Putamen (tissue), 1 donor: ENCODE results near the gene CXCL10.
A peak's percentile ranks its signal among the peaks of the same experiment; 100 is the strongest.
"Not testable (repeated sequence)": the region's sequence is repeated elsewhere in the genome, so short reads cannot be mapped to it uniquely, and the experiment has no call there.

Experiments
- DNase-seq: peaks from one replicate; pipeline ENCODE4 v3.0.0-alpha.2; 2016; ENCODE audit warnings: low spot score

CXCL10 gene

DNA sequence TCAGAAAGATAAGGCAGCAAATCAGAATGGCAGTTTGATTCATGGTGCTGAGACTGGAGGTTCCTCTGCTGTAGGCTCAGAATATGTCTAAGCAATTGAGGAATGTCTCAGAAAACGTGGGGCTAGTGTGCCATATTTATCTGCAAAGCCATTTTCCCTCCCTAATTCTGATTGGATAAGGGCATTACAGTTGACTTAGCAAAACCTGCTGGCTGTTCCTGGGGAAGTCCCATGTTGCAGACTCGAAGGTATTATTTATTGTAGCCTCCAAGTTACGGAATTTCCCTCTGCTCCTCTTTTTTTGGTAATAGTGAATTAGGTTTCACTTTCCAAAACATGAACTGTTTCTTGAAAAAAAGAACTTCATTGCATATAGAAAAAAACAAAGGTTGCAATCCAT is at the start of gene CXCL10:
Gene CXCL10, minus strand, starts transcription at position 109 of the 400 bp plus-strand sequence. Its CDS starts 66 bp downstream, at position 43.
- DNase-seq: no peak

DNA sequence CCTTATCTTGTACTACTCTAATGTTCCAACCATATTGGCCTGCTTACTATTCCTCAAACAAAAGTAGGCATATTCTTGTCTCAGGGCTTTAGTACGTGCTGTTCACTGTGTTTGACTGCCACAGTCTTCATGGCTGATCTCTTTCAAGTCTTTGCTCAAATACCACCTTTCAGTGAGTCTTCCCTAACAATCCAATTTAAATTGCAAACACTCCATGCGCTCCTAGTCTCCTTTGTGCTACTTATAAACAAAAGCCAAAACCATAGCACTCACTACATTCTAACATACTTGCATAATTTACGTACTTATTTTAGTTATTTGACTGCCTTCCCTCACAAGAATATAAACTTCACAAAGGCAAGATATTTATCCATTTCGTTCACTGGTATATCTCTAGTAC is 49.5 kb upstream of the CXCL10 start:
- DNase-seq: no peak

DNA sequence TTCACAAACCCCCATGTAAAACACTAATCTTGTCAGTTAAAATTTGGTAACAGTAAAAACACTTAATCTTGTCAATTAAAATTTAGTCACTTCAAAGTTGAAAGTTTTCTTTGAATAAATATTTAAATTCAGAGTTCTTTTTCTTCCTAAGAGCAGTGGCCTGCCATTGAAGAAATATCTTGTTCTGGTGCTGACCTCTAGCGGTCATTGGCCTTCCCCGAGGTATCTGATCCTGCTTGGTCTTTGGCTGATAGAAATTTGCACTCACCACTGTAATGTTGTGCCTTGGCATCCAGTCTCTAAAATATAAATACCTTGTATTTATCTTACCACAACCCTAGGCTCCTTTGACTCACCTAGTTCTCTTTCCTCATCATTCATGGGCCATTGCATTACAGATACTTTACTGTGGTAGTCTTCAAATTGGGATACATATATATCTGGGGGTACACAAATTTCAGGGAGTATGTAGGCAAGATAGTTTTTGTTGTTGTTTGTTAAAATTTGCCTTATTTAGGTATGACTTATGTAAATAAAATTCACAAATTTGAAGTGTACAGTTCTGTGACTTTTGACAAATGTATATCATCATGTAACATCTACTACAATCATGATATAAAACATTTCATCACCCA is 44.5 kb upstream of the CXCL10 start:
- peak; percentile 68 for DNase-seq

DNA sequence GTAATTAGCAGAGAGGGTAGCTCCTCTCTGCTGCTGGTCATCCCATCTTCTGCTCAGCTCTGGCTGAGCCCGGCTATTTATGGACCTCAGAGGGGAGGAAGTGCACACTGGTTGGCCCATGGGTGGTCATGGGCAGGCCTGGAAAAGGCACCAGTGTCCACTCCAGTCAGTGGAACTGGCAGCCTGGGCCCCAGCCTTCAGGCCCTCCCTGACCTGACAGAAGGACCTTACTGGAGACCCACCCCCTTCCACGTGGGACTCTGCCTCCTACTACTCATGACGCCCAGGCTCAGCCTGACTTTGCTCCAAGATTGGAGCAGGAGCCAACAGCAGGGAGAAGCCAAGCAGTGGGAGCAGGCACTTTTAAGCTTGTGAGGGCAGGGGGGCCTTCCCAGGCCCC is 43.2 kb upstream of the CXCL10 start:
- DNase-seq: no peak

DNA sequence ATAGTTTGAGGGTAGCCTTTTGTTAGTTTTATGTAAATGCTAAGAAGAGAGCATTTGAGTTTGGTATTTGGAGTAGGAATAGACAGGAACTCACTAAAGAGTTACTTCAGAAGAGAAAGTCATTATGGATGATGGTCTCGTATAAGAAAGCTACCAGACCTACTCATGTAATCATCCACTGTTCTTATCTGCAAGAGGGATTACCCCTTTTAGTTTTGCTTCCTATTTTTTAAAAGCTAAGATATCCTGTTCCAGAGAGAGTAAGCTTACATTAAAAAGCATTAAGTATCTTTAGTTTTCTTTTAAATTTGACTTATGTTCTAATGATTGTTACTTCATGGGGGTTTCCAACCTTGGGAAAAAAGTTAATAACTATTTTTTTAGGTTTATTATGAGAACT is 38.7 kb upstream of the CXCL10 start:
- DNase-seq: no peak

DNA sequence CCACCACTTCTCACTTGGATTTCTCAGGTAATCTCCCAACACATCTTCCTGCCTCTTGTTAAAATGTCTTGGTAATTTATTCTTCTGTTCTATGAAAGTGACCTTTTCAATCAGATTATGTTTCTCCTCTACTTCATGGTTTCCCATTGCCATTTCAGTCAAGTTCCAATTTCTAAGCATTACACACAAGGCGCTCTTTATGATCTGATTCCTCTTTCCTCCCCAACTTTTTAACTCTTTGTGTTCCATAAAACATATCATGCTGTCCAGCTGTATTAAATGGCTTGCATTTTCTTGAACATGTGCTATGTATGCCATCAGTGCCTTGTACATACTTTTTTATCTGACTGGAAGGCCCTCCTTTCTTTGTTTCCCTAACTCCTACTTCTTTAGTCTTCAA is 38.1 kb upstream of the CXCL10 start:
- no peak for DNase-seq

DNA sequence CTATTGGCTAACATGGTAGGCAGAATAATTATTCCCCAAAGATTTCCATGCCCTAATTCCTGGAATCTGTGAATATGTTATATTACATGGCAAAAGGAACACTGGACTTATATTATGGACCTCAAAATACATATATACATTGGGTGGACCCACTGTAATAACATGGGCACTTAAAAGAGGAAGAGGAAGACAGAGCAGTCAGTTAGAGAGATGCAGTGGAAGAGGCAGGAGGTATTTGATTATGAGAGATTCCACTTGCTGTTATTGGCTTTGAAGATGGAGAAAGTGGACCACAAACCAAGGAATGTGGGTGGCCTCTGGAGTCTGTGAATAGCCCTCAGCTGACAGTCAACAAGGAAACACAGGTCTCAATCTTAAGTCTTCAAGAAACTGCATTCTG is 37.2 kb upstream of the CXCL10 start:
- DNase-seq: no peak

DNA sequence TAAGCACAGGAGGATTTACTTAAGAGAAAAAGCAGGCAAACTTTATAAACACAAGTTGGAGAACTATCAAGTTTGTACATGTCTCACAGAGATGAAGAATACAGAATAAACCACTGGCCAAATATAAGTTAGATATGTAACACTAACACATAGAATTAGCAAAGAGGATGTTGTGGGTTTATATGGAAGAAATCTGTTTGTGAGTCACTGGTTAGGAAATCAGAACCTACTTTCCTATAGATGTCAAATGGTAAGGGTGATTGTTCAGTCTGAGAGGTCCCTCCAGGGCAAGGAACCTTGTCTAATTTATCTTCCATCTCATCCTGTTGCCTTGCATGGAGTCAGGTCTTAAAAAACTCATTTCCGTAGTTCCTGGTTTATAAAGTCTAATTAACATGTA is 36.5 kb upstream of the CXCL10 start:
- DNase-seq: no peak

DNA sequence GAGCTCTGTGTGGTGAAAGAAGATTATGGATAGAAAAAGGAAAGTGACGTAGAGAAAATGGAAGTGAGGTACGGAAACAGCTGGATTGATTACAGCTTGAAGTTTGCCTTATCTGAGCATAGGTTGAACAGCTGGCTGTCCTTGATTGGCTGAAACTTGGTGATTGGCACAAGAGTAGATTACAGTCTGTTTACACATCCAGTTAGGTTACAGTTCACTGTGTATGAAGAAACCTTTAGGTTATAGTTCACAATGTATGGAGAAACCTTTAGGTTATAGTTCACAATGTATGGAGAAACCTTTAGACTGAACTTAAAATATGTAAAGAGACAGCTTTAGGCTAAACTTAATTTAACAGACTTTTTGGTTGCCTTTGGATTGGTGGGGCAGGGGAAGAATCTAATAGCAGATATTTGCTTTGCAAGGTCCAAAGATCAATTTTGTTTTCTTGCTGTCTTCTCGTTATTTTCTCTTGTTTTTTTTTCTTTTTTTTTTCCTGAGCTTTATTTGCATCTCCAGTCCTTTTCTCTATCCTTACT is 35.7 kb upstream of the CXCL10 start:
- DNase-seq: no peak

DNA sequence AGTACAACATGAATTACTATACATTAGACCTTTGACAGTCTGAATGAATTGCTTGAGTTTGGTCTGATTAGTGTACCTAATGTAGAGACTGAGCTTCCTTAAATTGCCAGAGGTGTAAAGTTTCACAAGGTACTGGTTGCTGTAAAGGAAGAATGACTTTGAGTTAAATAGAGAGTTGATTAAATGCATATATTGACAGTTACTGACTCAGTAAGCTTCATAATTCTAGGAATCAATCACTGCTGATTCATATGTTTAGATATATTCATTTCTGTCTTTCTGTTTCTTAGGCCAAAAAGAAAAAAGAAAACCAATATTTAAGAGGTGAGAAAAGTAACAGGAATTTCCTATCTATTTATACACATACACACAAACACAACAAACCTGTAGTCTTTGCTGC is 35.0 kb upstream of the CXCL10 start:
- DNase-seq: no peak

DNA sequence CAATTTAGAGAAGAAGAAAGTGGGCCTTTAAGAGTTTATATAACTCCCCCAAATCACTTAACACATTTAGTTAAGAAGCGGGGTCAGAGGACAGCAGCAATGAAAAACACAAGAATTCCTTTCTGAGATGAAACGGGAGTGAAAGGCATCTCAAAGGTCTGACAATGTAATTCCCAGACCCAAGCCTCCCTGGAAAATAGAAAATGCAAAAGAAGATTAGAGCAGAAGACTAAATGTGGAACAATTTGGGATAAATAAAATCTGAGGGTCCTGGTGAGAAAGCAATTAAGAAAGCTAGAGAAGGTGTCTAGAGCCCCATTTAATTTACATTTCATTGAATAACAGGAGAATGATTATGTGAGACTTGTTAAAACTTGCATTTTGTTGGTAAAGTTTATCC is 32.1 kb upstream of the CXCL10 start:
- no peak for DNase-seq

DNA sequence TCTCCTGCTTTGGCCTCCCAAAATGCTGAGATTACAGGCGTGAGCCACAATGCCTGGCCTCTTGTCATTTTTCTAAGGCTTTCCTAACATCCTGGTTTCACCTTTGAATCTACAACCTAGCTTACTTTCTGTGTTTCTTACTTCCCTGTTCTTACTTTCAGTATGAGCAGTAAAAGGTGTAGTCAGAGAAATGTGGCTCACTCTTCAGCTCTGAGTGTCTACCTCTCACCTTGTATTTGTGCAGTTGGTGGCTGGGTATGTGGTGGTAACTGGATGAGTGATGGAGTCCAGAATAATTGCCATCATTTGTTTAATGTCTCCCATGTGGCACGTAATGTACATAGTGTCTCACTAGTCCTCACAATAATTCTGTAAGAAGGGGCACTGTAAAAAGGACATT is 31.7 kb upstream of the CXCL10 start:
- no peak for DNase-seq

DNA sequence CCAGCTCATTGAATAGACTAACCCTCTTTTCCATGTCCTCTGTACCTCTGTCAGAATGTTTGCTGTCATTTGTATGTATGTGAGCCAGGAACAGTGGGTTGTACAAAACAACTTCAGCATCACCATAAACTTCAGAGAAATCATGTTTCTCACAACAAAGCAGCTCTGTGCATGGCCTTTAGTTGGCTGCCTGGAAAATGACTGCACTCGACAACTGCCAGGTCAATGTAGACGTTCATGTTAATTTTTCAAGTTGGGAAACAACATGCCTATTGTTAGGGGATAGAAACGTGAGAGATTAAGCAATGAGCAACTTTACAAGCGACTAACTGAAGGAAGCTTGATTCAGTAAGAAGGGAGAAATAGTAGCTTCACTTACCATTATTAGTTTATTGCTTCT is 30.4 kb upstream of the CXCL10 start:
- no peak for DNase-seq

DNA sequence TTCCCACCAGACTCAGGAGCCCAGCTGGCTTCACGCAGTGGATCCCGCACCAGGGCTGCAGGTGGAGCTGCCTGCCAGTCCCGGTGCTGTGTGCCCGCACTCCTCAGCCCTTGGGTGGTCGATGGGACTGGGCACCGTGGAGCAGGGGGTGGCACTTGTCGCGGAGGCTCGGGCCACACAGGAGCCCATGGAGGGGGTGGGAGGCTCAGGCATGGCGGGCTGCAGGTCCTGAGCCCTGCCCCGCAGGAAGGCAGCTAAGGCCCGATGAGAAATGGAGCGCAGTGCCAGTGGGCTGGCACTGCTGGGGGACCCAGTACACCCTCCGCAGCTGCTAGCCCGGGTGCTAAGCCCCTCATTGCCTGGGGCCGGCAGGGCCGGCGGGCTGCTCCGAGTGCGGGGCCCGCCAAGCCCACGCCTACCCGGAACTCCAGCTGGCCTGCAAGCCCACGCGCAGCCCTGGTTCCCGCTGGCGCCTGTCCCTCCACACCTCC is 27.3 kb upstream of the CXCL10 start:
- not testable (repeated sequence) for DNase-seq

DNA sequence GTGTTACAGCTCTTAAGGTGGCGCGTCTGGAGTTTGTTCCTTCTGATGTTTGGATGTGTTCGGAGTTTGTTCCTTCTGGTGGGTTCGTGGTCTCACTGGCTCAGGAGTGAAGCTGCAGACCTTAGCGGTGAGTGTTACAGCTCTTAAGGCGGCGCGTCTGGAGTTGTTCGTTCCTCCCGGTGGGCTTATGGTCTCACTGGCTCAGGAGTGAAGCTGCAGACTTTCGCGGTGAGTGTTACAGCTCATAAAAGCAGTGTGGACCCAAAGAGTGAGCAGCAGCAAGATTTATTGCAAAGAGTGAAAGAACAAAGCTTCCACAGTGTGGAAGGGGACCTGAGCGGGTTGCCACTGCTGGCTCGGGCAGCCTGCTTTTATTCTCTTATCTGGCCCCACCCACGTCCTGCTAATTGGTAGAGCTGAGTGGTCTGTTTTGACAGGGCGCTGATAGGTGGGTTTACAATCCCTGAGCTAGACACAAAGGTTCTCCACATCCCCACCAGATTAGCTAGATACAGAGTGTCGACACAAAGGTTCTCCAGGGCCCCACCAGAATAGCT is 26.6 kb upstream of the CXCL10 start:
- not testable (repeated sequence) for DNase-seq

DNA sequence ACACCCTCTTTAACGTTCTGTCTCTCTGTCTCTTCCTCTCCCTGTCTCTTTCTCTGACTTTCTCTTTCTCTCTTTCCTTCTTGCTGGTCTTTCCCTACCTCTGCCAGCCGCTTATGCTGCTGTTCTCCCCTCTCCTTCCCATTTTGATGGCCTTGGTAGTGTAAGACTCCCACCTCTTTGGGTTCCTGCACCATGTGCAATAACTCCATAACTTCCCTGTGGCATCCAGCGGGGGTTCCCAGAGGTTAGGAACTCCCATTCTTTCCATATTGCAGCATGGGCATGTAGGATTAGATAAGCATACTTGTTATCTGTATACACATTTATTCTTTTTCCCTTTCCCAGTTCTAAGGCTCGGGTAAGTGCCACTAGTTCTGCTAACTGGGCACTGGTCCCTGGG is 21.4 kb upstream of the CXCL10 start:
- not testable (repeated sequence) for DNase-seq

DNA sequence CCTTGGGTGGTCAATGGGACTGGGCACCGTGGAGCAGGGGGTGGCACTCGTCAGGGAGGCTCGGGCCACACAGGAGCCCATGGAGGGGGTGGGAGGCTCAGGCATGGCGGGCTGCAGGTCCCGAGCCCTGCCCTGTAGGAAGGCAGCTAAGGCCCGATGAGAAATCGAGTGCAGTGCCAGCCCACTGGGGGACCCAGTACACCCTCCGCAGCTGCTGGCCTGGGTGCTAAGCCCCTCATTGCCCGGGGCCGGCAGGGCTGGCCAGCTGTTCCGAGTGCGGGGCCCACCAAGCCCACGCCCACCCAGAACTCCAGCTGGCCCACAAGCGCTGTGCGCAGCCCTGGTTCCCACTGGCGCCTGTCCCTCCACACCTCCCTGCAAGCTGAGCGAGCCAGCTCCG is 20.0 kb upstream of the CXCL10 start:
- DNase-seq: not testable (repeated sequence)

DNA sequence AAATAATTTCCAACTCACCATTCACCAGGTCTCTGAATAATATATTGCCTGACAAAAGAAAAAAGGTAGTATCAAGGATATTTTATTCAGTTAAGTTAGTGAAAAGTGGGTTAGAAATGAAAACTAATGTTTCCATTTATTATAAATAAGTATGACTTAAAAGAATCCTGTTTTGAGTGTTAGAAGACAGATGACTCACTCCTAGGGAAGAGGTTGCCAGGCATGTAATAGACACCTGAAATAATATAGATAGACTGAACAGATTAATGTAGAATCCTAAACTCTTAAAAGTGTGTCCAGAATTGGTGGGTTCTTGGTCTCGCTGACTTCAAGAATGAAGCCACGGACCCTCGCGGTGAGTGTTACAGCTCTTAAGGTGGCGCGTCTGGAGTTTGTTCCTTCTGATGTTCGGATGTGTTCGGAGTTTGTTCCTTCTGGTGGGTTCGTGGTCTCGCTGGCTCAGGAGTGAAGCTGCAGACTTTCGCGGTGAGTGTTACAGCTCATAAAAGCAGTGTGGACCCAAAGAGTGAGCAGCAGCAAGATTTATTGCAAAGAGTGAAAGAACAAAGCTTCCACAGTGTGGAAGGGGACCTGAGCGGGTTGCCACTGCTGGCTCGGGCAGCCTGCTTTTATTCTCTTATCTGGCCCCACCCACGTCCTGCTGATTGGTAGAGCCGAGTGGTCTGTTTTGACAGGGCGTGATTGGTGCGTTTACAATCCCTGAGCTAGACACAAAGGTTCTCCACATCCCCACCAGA is 19.1 kb upstream of the CXCL10 start:
- not testable (repeated sequence) for DNase-seq

DNA sequence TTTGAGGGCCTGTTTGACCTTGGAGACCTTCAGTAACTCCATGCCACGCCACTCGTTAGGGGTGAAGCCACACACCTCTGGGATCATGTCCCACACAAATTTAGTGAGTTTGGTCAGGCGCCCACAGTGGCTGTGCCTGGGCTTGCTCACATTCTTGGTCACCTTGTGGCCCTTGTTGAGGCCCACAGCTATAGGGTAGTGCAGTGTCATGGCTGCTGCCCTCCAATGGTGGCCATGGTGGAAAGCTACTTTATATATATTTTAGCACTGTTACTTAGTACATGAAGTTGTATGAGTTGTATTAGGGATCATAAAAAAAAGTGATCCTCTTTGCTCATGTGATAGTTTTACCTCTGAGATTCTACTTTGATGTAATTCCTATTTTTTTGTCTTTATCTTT is 13.6 kb upstream of the CXCL10 start:
- no peak for DNase-seq

DNA sequence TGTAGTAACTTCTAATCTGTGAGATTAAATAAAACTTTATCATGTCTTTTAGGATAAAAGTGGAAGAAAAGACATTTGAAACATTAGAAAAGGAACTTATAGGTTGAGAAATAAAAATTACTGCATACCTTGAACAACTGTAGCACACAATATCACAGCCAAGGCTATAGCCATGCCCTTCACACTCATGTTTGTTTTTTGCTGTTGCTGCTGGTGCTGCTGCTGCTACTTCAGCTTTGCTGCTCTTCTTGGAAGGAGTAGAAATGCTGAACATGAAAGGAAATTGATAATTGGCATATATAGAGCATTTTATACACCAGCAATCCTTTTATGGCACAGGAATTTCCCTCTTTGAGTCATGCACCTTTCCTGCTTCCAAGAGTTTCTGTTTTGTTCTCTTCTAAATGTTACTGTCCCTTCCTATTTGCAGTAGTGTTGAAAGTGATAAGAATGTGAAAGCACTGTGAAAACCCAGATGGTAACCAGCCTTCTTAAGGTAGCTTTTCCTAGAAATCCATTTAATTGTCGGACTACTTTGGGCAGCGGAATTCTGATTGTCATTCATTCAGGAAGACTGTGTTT is 12.6 kb upstream of the CXCL10 start, which contains the start of gene CXCL11:
Gene CXCL11, minus strand, starts transcription at position 272 of the 582 bp plus-strand sequence. Its CDS starts 83 bp downstream, at position 189.
- no peak for DNase-seq

DNA sequence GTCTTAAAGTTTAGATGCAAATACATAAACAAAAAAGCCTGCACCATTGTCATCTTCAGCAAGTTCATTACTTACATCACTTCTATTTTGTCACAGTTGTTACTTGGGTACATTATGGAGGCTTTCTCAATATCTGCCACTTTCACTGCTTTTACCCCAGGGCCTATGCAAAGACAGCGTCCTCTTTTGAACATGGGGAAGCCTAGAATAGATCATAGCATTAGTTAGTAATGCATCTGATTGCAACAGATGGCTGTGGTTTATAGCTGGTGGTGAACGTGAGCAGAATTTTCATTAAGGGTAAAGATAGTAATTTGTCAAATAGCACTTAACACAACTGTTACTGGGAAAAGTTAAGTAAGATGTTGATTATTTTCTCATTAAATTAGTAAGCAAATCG is 11.8 kb upstream of the CXCL10 start:
- DNase-seq: no peak

DNA sequence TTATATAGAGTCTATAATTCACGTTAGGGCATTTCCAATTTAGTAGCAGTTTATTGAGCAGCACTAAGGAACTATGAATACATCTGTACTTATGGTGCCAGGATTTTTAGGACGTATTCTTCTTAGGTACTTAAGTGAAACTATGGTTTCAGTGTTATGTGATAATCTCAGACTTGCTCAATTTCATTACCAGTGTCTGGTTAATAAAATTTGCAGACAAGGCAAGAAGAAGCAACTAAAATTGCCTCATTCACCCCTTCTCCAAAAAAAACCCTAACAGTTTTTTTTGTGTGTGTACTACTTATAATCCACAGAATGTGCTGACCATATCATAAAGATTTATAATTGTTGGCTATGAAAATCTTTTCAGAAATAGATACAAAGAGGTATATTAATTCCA is 6.0 kb upstream of the CXCL10 start:
- no peak for DNase-seq

DNA sequence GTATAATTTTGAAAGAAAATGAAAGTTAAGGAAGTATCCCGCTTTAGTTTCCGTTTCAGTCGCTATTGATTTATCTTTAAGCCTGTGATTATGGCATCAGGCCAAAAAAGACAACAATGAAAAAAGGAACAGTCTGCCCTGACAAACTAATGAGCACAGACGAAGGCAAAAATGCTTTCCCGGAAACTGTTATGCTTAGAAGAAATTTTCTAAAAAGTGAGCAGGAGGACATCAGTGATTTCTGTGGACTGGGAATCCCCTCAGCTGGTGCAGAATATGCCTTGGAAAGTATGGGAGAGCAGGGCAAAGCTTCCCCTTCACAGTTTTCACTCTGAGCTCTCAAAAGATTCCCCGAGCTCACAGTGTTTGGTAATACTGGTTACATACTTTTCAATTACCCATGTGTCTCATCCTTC is 5.1 kb upstream of the CXCL10 start:
- DNase-seq: no peak
